Measurements from ENCODE around the gene SPDYE8.
"Not testable (repeated sequence)": the region's sequence is repeated elsewhere in the genome, so short reads cannot be mapped to it uniquely, and the experiment has no call there.

GRCh38 chr7:73005356-73005692, 24.2 kb downstream of the SPDYE8 start:
- TF ChIP-seq EZH2 (IDR thresholded peaks at IDR 0.05; ENCODE audit: low read depth, unreplicated experiment); POLR2AphosphoS5 (IDR thresholded peaks at IDR 0.05; ENCODE audit: low read depth); ZNF331 (CRISPR knock-in tag; IDR thresholded peaks at IDR 0.05; ENCODE audit: low read depth); ZNF114 (CRISPR knock-in tag; IDR thresholded peaks at IDR 0.05); EZH2phosphoT487 (IDR thresholded peaks at IDR 0.05; ENCODE audit: unreplicated experiment): not testable (repeated sequence)
- TF ChIP-seq, protein P1, sequence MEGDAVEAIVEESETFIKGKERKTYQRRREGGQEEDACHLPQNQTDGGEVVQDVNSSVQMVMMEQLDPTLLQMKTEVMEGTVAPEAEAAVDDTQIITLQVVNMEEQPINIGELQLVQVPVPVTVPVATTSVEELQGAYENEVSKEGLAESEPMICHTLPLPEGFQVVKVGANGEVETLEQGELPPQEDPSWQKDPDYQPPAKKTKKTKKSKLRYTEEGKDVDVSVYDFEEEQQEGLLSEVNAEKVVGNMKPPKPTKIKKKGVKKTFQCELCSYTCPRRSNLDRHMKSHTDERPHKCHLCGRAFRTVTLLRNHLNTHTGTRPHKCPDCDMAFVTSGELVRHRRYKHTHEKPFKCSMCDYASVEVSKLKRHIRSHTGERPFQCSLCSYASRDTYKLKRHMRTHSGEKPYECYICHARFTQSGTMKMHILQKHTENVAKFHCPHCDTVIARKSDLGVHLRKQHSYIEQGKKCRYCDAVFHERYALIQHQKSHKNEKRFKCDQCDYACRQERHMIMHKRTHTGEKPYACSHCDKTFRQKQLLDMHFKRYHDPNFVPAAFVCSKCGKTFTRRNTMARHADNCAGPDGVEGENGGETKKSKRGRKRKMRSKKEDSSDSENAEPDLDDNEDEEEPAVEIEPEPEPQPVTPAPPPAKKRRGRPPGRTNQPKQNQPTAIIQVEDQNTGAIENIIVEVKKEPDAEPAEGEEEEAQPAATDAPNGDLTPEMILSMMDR (conservative IDR thresholded peaks at IDR 0.05; ENCODE audit: low read depth in 2 of 2): not testable (repeated sequence)
- TF ChIP-seq, protein P2, sequence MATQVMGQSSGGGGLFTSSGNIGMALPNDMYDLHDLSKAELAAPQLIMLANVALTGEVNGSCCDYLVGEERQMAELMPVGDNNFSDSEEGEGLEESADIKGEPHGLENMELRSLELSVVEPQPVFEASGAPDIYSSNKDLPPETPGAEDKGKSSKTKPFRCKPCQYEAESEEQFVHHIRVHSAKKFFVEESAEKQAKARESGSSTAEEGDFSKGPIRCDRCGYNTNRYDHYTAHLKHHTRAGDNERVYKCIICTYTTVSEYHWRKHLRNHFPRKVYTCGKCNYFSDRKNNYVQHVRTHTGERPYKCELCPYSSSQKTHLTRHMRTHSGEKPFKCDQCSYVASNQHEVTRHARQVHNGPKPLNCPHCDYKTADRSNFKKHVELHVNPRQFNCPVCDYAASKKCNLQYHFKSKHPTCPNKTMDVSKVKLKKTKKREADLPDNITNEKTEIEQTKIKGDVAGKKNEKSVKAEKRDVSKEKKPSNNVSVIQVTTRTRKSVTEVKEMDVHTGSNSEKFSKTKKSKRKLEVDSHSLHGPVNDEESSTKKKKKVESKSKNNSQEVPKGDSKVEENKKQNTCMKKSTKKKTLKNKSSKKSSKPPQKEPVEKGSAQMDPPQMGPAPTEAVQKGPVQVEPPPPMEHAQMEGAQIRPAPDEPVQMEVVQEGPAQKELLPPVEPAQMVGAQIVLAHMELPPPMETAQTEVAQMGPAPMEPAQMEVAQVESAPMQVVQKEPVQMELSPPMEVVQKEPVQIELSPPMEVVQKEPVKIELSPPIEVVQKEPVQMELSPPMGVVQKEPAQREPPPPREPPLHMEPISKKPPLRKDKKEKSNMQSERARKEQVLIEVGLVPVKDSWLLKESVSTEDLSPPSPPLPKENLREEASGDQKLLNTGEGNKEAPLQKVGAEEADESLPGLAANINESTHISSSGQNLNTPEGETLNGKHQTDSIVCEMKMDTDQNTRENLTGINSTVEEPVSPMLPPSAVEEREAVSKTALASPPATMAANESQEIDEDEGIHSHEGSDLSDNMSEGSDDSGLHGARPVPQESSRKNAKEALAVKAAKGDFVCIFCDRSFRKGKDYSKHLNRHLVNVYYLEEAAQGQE (IDR thresholded peaks at IDR 0.05; ENCODE audit: unreplicated experiment): not testable (repeated sequence)
